SU-DHL-6 (cell line): ENCODE measurements around the gene CAMKK2.
"Not testable (repeated sequence)": the region's sequence is repeated elsewhere in the genome, so short reads cannot be mapped to it uniquely, and the experiment has no call there.

ENCODE experiments used
- H2AFZ ChIP-seq: fragments of 200-600 bp; sonication (generic); 2 replicates; pipeline ENCODE4 v1.6.1; 2014; ENCODE audit warnings: low read depth, mild to moderate bottlenecking, moderate library complexity, mixed read lengths, antibody characterized with exemption, low read length; ENCODE audit not compliant: severe bottlenecking
- H3F3A ChIP-seq: fragments of 200-600 bp; shearing (Covaris generic); 2 replicates; pipeline ENCODE4 v1.6.0; 2016; ENCODE audit warnings: antibody characterized with exemption, mild to moderate bottlenecking; ENCODE audit not compliant: insufficient read depth
- H3K27ac ChIP-seq: fragments of 200-600 bp; sonication (generic); 2 replicates; pipeline ENCODE4 v1.5.1; 2016; ENCODE audit warnings: low read depth, mild to moderate bottlenecking, low read length, moderate library complexity, mixed read lengths
- H3K27me3 ChIP-seq: fragments of 200-600 bp; sonication (generic), shearing (Covaris generic); 2 replicates; pipeline ENCODE4 v1.6.0; 2014; ENCODE audit warnings: mild to moderate bottlenecking, low read length
- H3K36me3 ChIP-seq: fragments of 200-600 bp; sonication (generic); 2 replicates; pipeline ENCODE4 v1.6.1; 2014; ENCODE audit warnings: mild to moderate bottlenecking, low read length, mixed read lengths
- H3K4me2 ChIP-seq: fragments of 300-600, 200-600 bp; shearing (Covaris generic), sonication (generic); 2 replicates; pipeline ENCODE4 v1.6.0; 2014; ENCODE audit warnings: low read length, low read depth, mild to moderate bottlenecking; ENCODE audit not compliant: poor library complexity, severe bottlenecking
- H3K4me3 ChIP-seq: fragments of 200-600 bp; sonication (generic); 2 replicates; pipeline ENCODE4 v1.5.1; 2014; ENCODE audit warnings: antibody characterized with exemption, low read length, mild to moderate bottlenecking, mixed read lengths; ENCODE audit not compliant: insufficient read depth, poor library complexity, severe bottlenecking
- H3K79me2 ChIP-seq: fragments of 200-600 bp; sonication (generic); 2 replicates; pipeline ENCODE4 v1.6.1; 2014; ENCODE audit warnings: mild to moderate bottlenecking, low read length, moderate library complexity; ENCODE audit not compliant: insufficient read depth
- H3K9ac ChIP-seq: fragments of 200-600 bp; sonication (generic); 2 replicates; pipeline ENCODE4 v1.7.0; 2014; ENCODE audit warnings: mild to moderate bottlenecking, low read length
- H3K9me2 ChIP-seq: fragments of 200-600 bp; sonication (generic); replicated peaks from 2 replicates; pipeline ENCODE4 v1.6.1; 2014; ENCODE audit warnings: low read length; ENCODE audit not compliant: insufficient read depth
- H3K9me3 ChIP-seq: fragments of 200-600 bp; sonication (generic); 2 replicates; pipeline ENCODE4 v1.6.1; 2014; ENCODE audit warnings: low read length, mixed read lengths; ENCODE audit not compliant: insufficient read depth
- H4K20me1 ChIP-seq: fragments of 200-600 bp; sonication (generic); 2 replicates; pipeline ENCODE4 v1.6.1; 2014; ENCODE audit warnings: low read depth, mild to moderate bottlenecking, antibody characterized with exemption, low read length, moderate library complexity, mixed read lengths
- EZH2phosphoT487 ChIP-seq: fragments of 200-600 bp; sonication (generic), shearing (Covaris generic); conservative IDR thresholded peaks from 2 replicates; pipeline ENCODE4 v1.6.1; 2018; ENCODE audit warnings: mild to moderate bottlenecking, antibody characterized with exemption, low read length, moderate library complexity, mixed read lengths
- TF ChIP-seq, protein P1 (sequence below): fragments of 200-600 bp; sonication (generic); IDR thresholded peaks from one replicate; pipeline ENCODE4 v1.5.1; 2017; ENCODE audit warnings: antibody characterized with exemption, mild to moderate bottlenecking, low read length, moderate library complexity; ENCODE audit not compliant: insufficient read depth, poor library complexity, severe bottlenecking

Gene CAMKK2

DNA sequence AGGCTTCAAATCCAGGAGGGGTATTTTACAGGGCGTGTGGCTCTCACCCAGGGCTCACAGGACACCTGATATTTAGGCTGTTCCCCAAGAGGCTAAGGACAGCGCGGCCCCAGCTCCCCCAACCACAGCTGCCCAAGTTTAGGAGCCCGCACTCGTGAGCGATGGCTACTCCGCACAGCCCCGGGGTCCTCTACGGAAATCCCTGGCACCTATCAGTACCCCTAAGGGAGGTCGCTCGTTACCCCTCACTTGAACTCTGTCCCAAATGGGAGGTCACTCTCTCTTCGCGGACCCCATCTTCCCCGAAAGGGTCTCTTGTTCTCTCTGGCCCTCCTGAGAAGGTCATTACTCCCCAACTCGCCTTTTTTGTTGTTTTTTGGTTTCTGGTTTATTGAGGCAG, 87.3 kb downstream of the CAMKK2 start:
- no peak overlapping the region for H3K27ac ChIP-seq
- H3K4me2 ChIP-seq = no peak overlapping the region
- 0 out of 2 replicates have a peak, but pooled peaks cover 1% of the 10 kb centered on the region for H3F3A ChIP-seq
- H3K79me2 ChIP-seq = no peaks in the 10 kb centered on the region
- no peaks in the 10 kb centered on the region for H3K27me3 ChIP-seq
- no peak overlapping the region for H2AFZ ChIP-seq
- no peak for TF ChIP-seq EZH2phosphoT487
- TF ChIP-seq, protein P1, sequence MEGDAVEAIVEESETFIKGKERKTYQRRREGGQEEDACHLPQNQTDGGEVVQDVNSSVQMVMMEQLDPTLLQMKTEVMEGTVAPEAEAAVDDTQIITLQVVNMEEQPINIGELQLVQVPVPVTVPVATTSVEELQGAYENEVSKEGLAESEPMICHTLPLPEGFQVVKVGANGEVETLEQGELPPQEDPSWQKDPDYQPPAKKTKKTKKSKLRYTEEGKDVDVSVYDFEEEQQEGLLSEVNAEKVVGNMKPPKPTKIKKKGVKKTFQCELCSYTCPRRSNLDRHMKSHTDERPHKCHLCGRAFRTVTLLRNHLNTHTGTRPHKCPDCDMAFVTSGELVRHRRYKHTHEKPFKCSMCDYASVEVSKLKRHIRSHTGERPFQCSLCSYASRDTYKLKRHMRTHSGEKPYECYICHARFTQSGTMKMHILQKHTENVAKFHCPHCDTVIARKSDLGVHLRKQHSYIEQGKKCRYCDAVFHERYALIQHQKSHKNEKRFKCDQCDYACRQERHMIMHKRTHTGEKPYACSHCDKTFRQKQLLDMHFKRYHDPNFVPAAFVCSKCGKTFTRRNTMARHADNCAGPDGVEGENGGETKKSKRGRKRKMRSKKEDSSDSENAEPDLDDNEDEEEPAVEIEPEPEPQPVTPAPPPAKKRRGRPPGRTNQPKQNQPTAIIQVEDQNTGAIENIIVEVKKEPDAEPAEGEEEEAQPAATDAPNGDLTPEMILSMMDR = no peak
- no peaks in the 10 kb centered on the region for H3K9me2 ChIP-seq
- peak overlapping the region; percentile 58 for H3K4me3 ChIP-seq
- no peaks in the 10 kb centered on the region for H3K36me3 ChIP-seq
- H3K9me3 ChIP-seq = no peaks in the 10 kb centered on the region
- H4K20me1 ChIP-seq = no peaks in the 10 kb centered on the region
- H3K9ac ChIP-seq = no peak overlapping the region

DNA sequence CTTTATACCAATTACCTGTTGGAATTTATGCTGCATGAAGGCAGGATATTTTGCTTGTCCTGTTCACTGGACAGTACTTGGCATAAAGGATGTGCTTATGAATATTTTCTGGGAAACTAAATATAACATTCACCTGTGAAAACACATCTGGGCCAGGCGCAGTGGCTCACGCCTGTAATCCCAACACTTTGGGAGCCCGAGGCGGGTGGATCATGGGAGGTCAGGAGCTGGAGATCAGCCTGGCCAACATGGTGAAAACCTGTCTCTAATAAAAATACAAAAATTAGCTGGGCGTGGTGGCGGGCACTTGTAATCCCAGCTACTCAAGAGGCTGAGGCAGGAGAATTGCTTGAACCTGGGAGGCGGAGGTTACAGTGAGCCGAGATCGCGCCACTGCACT, 87.9 kb downstream of the CAMKK2 start:
- not testable (repeated sequence) for H3K27ac ChIP-seq, H4K20me1 ChIP-seq, H3K9ac ChIP-seq, H3K4me2 ChIP-seq, H3K27me3 ChIP-seq, H3K9me3 ChIP-seq, H2AFZ ChIP-seq, H3K79me2 ChIP-seq, H3K4me3 ChIP-seq, H3K9me2 ChIP-seq, H3F3A ChIP-seq, H3K36me3 ChIP-seq

DNA sequence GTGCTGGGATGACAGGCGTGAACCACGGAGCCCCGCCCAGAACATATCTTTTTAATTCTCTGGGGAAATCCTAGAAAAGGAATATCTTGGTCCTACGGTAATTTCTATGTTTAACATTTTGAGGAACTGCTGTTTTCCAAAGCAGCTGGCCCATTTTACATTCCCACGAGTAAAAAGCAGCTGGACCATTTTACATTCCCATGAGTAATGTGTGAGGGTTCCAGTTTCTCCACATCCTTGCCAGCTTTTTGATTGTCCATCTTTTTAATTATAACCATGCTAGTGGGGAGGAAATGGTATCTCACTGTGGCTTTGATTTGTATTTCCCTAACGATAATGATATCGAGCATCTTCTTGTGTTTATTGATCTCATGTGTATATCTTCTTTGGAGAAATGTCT, 91.0 kb downstream of the CAMKK2 start:
- Histone ChIP-seq H3K9me3 (no peaks in the 10 kb centered on the region), H3K79me2 (no peaks in the 10 kb centered on the region), H4K20me1 (no peaks in the 10 kb centered on the region), H3K27me3 (no peaks in the 10 kb centered on the region), H2AFZ (no peak overlapping the region), H3K4me2 (no peak overlapping the region), H3K36me3 (no peaks in the 10 kb centered on the region), H3K9me2 (no peaks in the 10 kb centered on the region), H3K9ac (no peak overlapping the region), H3K4me3 (no peak overlapping the region), H3K27ac (no peak overlapping the region), H3F3A (no peaks in the 10 kb centered on the region)
- TF ChIP-seq, protein P1 = no peak
- TF ChIP-seq EZH2phosphoT487 = no peak

DNA sequence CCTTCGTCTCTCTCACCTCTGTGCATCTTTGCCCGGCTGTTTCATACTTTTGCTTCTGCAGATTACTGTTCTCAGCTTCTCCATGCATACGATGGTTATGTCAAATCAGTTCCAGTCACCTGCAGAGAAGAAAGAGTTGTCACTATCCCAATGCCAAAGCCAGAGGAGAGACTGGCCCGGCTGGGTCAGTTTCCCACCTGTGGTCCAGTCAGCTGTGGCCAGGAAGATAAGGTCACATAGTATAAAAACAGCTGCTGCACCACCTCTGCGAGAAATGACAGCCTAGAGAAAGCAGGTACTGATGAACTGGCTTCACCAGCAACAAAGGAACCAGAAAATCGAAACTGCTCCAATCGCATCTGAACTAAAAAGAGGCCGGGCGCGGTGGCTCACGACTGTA, 93.0 kb downstream of the CAMKK2 start:
- no peaks in the 10 kb centered on the region for H3F3A ChIP-seq
- no peak overlapping the region for H3K4me2 ChIP-seq
- H3K9ac ChIP-seq = no peak overlapping the region
- no peak overlapping the region for H2AFZ ChIP-seq
- H3K36me3 ChIP-seq = no peaks in the 10 kb centered on the region
- H4K20me1 ChIP-seq = no peaks in the 10 kb centered on the region
- H3K9me2 ChIP-seq = no peaks in the 10 kb centered on the region
- H3K4me3 ChIP-seq = no peak overlapping the region
- no peak overlapping the region for H3K27ac ChIP-seq
- TF ChIP-seq, protein P1 = no peak
- TF ChIP-seq EZH2phosphoT487 = no peak
- H3K27me3 ChIP-seq = no peaks in the 10 kb centered on the region
- no peaks in the 10 kb centered on the region for H3K79me2 ChIP-seq
- no peaks in the 10 kb centered on the region for H3K9me3 ChIP-seq
